Esophagus squamous epithelium (tissue), 5 donors: Measurements from ENCODE around the gene NTS. TPM values are rescaled to one million over a fixed set of nuclear protein-coding genes. Genes with fewer than 3 reads are reported as not detected.

Experiments
- DNase-seq: peaks from one replicate; lab custom pipeline; 2025; lab: John Stamatoyannopoulos, UW
- H3K27ac ChIP-seq, 4 donors: fragments of 200-600 bp; sonication (generic); one replicate each; pipeline ENCODE4 v1.5.1; 2016 to 2019; ENCODE audit warnings: mild to moderate bottlenecking in 1 of 4
- H3K27me3 ChIP-seq, 4 donors: fragments of 200-600 bp; sonication (generic); 1 replicate in 3 of 4; 2 replicates in 1 of 4; pipeline versions ENCODE4 v1.5.1 to v1.6.0; 2017 to 2021; ENCODE audit warnings: antibody characterized with exemption in 1 of 4
- H3K36me3 ChIP-seq, 3 donors: fragments of 200-600 bp; sonication (generic); one replicate each; pipeline ENCODE4 v1.5.1; 2016 to 2019
- H3K4me1 ChIP-seq, 3 donors: fragments of 200-600 bp; sonication (generic); one replicate each; pipeline ENCODE4 v1.5.1; 2017 to 2019
- H3K4me3 ChIP-seq, 4 donors: fragments of 200-600 bp; sonication (generic); 1 replicate in 3 of 4; 2 replicates in 1 of 4; pipeline ENCODE4 v1.5.1; 2016 to 2019; ENCODE audit warnings: mild to moderate bottlenecking in 2 of 4, moderate library complexity in 1 of 4
- H3K9me3 ChIP-seq, 3 donors: fragments of 200-600 bp; sonication (generic); one replicate each; pipeline ENCODE4 v1.5.1; 2016 to 2019
- POLR2A ChIP-seq, 4 donors: fragments of 450-650 bp; IDR thresholded peaks; one replicate each; pipeline ENCODE4 v1.6.1; 2017; ENCODE audit warnings: antibody characterized with exemption in 4 of 4, mild to moderate bottlenecking in 4 of 4, moderate library complexity in 3 of 4
- WGBS, 2 donors: methylation state at CpG; one replicate each; pipeline ENCODE4 v1.1.5; 2018; 5-methylcytosine and 5-hydroxymethylcytosine counted together
- intact Hi-C: fragments of 100-400 bp; cut with DNase I; formaldehyde crosslinking; loops from one replicate; pipeline ENCODE4 v1.15.0; 2022
- total RNA-seq, 4 donors: library from RNA; depleted of rRNA; stranded (reverse); fragments of >200 nt; gene quantifications; one replicate each; pipeline ENCODE4 v1.1.0, GENCODE V29; 2016
- TF ChIP-seq, protein P1 (sequence below), 6 experiments: fragments of 450-650 bp in 4 of 6; fragments of 200-600 bp in 2 of 6; sonication (generic) in 2 of 6; IDR thresholded peaks; one replicate each; pipeline ENCODE4 v1.5.1; 2016 to 2019; ENCODE audit warnings: antibody characterized with exemption in 6 of 6, mild to moderate bottlenecking in 4 of 6, moderate library complexity in 4 of 6
- donor health status: DM: yes; HTN: yes; CAD: no.

Gene NTS
- total RNA-seq, 4 donors from 2014 or later, result 5.0 TPM; not detected in 3

DNA sequence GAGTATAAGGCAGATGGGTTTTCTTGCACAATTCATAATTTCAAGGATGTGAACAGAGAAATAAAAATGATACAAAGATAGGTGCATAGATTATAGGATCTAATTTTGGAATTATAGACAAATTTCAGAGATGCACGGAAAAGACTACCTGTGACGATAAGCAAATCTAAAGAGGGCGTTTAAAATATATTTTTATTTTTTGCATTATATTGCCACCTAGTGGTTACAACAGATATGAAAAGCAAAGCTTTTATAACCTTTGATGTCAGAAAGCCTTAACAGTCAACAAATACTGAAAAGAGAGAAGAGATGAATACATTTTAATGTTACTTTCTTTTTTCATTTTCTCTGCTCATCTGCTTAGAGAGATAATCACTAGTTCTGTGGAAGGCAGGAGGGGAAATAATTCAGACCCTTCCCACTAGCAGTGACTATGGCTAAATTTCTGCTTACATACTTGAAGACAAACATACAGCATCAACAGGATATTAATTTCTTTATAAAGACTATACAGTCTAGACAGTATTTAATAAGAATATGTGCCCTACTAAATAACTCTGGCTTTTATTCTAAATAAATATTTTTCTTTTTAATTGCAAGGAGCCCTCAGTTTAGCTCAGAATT, 46.3 kb downstream of the NTS start:
- no peaks in the 10 kb centered on the region for H3K27me3 ChIP-seq
- H3K27ac ChIP-seq, result no peak overlapping the region
- 1 to 3% methylated on average over 3 of the region's 3 CpGs for WGBS, 2 donors
- no peak overlapping the region for H3K4me3 ChIP-seq
- DNase-seq, result no peak
- no peaks in the 10 kb centered on the region for H3K4me1 ChIP-seq
- intact Hi-C loops, result no loop called here
- no peaks in the 10 kb centered on the region for H3K36me3 ChIP-seq
- H3K9me3 ChIP-seq, result no peaks in the 10 kb centered on the region
- TF ChIP-seq POLR2A (IDR thresholded peaks at IDR 0.05), result no peak
- TF ChIP-seq, protein P1, sequence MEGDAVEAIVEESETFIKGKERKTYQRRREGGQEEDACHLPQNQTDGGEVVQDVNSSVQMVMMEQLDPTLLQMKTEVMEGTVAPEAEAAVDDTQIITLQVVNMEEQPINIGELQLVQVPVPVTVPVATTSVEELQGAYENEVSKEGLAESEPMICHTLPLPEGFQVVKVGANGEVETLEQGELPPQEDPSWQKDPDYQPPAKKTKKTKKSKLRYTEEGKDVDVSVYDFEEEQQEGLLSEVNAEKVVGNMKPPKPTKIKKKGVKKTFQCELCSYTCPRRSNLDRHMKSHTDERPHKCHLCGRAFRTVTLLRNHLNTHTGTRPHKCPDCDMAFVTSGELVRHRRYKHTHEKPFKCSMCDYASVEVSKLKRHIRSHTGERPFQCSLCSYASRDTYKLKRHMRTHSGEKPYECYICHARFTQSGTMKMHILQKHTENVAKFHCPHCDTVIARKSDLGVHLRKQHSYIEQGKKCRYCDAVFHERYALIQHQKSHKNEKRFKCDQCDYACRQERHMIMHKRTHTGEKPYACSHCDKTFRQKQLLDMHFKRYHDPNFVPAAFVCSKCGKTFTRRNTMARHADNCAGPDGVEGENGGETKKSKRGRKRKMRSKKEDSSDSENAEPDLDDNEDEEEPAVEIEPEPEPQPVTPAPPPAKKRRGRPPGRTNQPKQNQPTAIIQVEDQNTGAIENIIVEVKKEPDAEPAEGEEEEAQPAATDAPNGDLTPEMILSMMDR (IDR thresholded peaks at IDR 0.05), result peak; percentile 38 to 77 (median 56)

DNA sequence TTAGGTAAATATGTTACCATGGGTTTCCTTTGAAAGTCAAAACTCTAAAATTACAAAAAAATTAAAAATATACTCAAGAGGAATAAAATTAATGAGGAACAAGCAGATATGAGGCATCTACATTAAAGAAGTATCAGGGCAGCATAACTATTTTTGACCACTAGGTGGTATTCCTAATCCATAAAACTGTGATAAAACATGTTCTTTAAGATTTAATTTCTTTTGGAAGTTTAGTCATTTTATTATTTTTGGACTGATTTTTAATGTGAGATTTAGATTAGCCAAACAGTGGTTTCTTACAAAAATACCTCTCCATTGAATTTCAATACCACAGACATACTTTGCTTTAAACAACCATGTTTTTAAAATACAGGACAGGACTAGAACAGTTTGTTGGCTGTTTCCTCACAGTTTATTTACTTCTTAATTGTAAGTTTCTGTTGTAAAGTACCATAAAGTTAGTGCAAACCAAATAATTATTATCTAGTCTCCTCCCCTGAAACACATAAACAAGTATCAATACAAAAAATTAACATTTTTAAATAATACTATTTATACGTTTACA, 49.8 kb downstream of the NTS start:
- H3K27ac ChIP-seq, result no peak overlapping the region
- TF ChIP-seq POLR2A (IDR thresholded peaks at IDR 0.05), result no peak
- TF ChIP-seq, protein P1 (IDR thresholded peaks at IDR 0.05), result peak in 5 of 6 experiments; percentile 15 to 71 (median 59)
- no peaks in the 10 kb centered on the region for H3K36me3 ChIP-seq
- no peaks in the 10 kb centered on the region for H3K9me3 ChIP-seq
- intact Hi-C loops, result no loop called here
- H3K4me1 ChIP-seq, result no peaks in the 10 kb centered on the region
- H3K27me3 ChIP-seq, result no peaks in the 10 kb centered on the region
- H3K4me3 ChIP-seq, result no peak overlapping the region
- DNase-seq, result no peak
- 82 to 87% methylated on average over 1 of the region's 1 CpG for WGBS, 2 donors

DNA sequence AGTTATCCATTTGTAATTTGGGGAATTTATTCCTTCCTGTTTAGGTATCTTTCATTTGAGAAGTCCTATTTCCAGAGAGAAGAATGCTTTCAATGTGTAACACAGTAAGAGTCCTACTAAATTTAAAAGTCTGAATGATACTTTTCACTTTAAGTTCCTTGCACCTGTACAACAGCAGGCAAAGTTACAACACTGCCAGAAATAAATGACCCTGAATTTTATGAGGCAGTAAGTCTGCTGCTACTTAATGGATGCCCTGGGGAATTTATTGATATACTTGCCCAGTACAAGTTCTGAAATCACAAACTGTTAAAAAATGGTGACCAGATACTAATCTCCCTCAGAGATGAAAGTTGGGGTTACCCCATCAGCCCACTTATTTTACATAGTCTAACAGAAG, 53.1 kb downstream of the NTS start:
- no peaks in the 10 kb centered on the region for H3K36me3 ChIP-seq
- no peaks in the 10 kb centered on the region for H3K27me3 ChIP-seq
- no peak overlapping the region for H3K27ac ChIP-seq
- no peak for DNase-seq
- H3K4me1 ChIP-seq, result no peaks in the 10 kb centered on the region
- no peaks in the 10 kb centered on the region for H3K9me3 ChIP-seq
- intact Hi-C loops, result no loop called here
- H3K4me3 ChIP-seq, result no peak overlapping the region
- TF ChIP-seq, protein P1 (IDR thresholded peaks at IDR 0.05), result no peak
- TF ChIP-seq POLR2A (IDR thresholded peaks at IDR 0.05), result no peak

Other genes with a start within 250 kb of the NTS start
- 10 to 100 TPM in 1 of 4 donors, 1 to 10 TPM in 3; 2.5 to 17.4 (median 4.4) TPM for gene RASSF9, start 37.9 kb upstream of the NTS start, total RNA-seq